ENCODE measurements around the gene NHLH1. TPM values are rescaled to one million over a fixed set of nuclear protein-coding genes. Genes with fewer than 3 reads are reported as not detected.
"Not testable (repeated sequence)": the region's sequence is repeated elsewhere in the genome, so short reads cannot be mapped to it uniquely, and the experiment has no call there.

The NHLH1 gene
- total RNA-seq, 1 experiment from 2014 or later: not detected

GRCh38 chr1:160377585-160378206, 10.8 kb downstream of the NHLH1 start:
- peak; percentile 34 for DNase-seq (ENCODE audit: low spot score)

DNA sequence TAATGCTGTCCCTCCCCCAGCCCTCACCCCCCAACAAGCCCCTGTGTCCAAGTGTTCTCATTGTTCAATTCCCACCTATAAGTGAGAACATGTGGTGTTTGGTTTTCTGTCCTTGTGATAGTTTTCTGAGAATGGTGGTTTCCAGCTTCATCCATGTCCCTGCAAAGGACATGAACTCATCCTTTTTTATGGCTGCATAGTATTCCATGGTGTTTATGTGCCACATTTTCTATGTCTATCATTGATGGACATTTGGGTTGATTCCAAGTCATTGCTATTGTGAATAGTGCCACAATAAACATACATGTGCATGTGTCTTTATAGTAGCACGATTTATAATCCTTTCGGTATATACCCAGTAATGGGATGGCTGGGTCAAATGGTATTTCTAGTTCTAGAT, 17.9 kb downstream of the NHLH1 start:
- DNase-seq (ENCODE audit: low spot score): not testable (repeated sequence)

- DNase-seq (ENCODE audit: low spot score): not testable (repeated sequence)
Measured at GRCh38 chr1:160388406-160388805, 21.5 kb downstream of the NHLH1 start.

DNA sequence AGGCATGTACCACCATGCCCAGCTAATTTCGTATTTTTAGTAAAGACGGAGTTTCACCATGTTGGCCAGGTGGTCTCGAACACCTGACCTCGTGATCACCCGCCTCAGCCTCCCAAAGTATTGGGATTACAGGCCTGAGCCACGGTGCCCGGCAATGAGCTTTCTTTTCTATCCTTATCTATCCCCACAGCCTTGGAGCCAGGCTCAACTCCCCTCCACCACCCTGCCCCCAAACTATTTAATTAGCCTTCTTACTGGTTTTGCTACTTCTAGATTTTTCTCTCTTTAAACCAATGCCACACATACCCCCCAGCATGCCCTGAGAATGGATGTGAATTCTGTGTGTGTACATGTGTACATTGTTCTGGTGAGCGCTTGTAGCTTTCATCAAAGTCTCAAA, 27.8 kb downstream of the NHLH1 start:
- no peak for DNase-seq (ENCODE audit: low spot score)

DNA sequence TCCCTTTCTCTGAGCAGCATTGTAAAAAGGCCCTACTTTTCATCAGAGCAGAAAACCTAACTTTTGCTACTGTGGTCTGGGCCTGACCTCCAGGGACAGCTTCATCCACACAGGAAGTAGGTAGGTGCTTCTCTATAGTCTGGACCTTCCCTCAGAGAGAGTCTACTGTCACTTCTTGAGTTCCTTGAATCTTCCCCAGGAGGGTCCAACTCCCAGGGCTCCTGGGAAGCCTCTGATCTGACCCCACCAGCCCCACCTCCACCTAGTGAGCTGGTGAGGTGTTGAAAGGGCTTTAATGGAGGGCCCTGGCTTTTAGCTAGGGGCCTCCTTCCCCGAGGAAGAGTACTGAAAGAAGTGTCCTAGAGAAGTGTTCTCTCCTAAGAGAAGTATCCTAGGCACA, 30.8 kb downstream of the NHLH1 start:
- no peak for DNase-seq (ENCODE audit: low spot score)

DNA sequence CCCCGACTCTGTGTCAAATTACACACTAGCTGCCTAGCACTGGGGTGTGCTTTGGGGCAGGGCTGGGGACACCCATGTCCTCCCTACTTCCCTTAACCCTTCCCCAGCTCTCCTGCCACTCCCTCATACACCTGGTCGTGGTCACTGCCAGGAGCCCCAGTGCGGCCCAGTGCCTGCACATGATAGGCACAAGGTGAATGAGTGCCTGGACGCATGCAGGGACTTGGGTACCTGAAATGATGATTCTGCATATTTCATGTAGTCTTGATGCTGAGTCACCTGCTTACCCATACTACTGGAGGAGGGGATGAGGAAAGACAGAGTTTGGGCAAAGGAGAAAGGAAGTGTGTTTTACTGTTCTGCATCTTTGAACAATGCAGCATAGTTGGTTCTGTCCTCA, 32.0 kb downstream of the NHLH1 start:
- DNase-seq (ENCODE audit: low spot score): no peak

DNA sequence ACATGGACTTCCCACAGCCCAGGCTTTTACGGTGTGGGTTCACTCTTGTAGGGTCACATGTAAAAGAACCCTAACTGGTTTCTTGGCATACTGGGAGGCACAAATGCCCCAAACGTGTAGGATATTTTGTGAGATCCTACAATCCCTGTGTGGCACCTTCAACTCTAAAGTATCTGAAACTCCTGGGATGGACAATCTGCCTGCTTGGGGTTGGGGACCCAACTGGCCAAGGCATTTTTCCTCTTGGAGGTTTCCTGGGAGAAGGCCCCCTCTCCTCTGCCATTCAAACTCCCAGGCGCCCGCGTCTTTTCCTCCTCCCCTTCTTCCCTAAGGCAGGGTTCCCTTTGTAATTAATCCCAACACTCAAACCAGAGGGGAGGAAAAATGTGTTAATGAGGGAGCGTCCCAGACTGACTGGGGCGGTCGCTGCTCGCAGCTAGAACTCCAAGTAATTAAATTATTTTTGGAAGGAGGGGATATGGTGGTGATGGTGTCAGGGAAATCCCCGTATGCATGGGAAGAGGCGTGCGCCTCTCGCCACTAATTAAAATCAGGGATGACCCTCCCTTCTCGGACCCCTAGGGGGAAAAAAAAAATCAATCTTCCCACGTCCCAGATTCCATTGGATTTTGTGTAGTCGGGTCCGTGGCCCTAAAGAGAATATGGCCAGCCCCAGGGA, 32.8 kb downstream of the NHLH1 start:
- DNase-seq (ENCODE audit: low spot score): no peak

- DNase-seq (ENCODE audit: low spot score): peak; percentile 72
Measured at GRCh38 chr1:160400223-160400645, 33.4 kb downstream of the NHLH1 start, which contains the start of gene VANGL2. VANGL2 (plus strand) TSS chr1:160400564; CDS start chr1:160415838, 15,274 bp downstream.

DNA sequence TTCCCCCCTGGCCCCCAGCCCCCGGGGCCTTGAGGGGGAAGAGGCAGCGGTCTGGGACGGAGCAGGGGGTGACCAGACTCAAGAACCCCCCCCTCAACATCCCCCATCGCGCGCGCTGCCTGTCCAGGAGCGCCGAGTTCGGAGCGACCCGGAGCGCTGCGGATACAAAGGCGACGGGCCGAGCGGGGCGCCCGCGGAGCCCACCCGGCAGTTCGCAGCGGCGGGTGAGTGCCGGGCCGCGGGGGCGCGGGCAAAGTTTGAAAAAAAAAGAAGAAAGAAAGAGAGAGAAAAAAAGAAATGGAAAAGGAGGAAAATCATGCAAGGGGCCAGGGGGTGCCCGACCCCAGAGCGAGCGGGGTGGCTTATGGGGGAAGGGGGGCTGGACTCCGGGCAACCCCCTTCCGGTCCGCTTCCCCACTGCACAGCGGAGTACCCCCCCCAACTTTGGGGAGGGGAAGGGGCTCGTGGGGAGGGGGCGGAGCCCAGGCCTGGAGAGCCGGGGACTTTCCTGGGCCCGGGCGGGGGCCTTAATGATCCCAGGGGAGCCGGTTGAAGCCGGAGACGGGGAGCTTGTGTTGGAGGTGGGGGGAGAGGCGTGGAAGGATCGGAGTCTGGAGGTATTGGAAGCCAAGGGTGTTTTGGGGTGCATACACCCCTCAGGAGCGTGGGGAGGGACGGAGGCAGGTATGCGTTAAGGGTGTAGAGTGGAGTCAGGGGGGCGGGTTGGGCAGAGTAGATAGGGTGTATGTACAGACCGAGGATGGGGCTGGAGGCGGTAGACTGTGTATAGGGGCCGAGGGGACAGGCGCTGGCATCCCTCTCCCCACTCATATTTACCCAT, 34.0 kb downstream of the NHLH1 start:
- DNase-seq (ENCODE audit: low spot score): no peak

DNA sequence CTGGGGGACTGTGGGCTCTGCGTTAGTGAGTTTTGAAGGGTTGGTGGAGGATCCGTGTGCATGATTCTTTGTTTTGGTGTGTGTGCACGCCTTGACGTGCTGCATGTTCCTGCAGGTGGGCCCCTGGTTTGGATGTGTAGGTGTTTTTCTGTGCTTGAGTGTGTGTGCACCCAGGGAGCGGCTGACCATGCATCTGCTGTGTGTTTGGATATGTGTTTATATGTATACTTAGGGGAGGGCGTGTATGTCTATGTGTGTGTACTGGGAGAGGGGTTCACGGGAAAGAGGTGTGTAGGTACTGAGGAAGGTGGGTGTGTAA, 34.6 kb downstream of the NHLH1 start:
- DNase-seq (ENCODE audit: low spot score): no peak

GRCh38 chr1:160402001-160402795, 35.3 kb downstream of the NHLH1 start:
- DNase-seq (ENCODE audit: low spot score): no peak

- no peak for DNase-seq (ENCODE audit: low spot score)
Measured at GRCh38 chr1:160403244-160403643, 36.4 kb downstream of the NHLH1 start.

DNA sequence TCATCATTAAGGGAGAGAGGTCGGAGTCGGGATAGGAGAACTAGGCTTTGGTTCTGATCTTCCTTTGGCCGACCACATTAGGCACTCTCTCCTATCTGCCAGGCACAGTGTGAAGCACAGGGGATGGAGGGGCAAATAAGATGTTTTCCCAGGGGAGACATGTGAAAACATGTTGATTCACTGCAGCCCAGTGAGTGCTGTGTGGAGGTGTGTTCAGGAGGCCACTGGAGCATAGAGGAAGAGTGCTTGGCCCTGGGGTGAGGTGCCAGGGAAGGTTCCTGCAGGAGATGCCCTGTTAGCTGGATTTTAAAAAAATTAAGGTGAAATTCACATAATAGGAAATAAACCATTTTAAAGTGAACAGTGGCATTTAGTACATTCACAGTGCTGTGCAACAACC, 37.2 kb downstream of the NHLH1 start:
- no peak for DNase-seq (ENCODE audit: low spot score)

DNA sequence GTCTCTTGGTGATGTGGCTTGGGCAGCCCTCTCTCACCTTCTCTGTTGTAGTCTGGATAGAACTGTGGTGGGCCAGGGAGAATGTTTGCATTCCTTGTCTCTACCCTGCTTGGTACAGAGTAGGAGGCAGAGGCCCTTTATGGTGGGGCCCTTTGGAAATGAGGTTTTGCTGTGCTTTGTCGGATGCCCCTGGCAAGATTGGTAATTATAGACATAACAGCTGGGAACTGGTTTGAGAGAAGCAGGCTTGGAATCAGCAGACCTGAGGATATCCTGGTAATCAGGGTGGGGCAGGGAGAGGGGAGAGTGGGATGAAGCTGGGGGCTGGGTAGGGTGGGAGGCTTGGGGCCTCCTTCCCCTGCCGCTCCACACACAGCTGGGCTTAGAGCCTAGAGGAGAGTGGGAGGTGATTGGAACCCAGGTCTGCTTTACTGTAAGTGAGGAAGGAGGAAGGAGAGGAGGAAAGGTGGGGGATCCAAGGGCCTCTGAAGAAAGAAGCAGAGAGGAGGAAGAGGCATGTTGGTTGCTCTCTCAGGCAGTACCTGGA, 38.5 kb downstream of the NHLH1 start:
- DNase-seq (ENCODE audit: low spot score): no peak

- DNase-seq (ENCODE audit: low spot score): no peak
Measured at GRCh38 chr1:160406131-160406968, 39.5 kb downstream of the NHLH1 start.

- peak; percentile 80 for DNase-seq (ENCODE audit: low spot score)
Measured at GRCh38 chr1:160407839-160408801, 41.2 kb downstream of the NHLH1 start.

- DNase-seq (ENCODE audit: low spot score): no peak
Measured at GRCh38 chr1:160408864-160409263, 42.0 kb downstream of the NHLH1 start.

GRCh38 chr1:160409486-160409885, 42.6 kb downstream of the NHLH1 start:
- no peak for DNase-seq (ENCODE audit: low spot score)

DNA sequence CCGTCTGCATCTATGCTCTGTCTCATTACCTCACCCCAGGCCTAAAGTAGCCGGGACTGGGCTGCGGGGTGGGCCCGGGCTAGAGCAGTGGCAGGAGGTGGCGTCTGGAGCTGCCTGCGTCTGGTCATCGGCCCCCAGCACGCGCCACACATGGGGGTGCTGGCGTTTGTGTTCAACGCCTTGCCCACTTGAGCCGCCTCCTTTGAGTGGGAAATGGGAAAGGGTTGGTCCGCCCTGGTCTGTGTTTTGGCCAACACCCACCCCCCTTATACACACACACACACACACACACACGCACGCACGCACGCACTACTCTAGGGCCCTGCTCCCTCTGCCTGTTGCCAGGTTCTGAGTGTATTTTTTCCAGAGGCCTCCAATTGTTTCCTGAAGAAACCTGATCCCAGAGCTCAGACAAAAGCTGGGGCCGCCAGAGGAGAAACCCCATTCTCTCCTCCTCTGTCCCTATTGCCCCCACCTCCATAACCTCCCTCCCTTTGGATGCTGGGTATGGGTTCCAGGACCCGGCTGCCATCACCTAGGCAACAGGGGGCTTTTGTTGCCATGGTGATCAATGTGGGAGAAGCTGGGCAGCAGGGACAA, 43.6 kb downstream of the NHLH1 start:
- no peak for DNase-seq (ENCODE audit: low spot score)

Data from A172 (cell line).